ENCODE results near the gene ARHGEF18.
"Not testable (repeated sequence)": the region's sequence is repeated elsewhere in the genome, so short reads cannot be mapped to it uniquely, and the experiment has no call there.

Gene ARHGEF18

DNA sequence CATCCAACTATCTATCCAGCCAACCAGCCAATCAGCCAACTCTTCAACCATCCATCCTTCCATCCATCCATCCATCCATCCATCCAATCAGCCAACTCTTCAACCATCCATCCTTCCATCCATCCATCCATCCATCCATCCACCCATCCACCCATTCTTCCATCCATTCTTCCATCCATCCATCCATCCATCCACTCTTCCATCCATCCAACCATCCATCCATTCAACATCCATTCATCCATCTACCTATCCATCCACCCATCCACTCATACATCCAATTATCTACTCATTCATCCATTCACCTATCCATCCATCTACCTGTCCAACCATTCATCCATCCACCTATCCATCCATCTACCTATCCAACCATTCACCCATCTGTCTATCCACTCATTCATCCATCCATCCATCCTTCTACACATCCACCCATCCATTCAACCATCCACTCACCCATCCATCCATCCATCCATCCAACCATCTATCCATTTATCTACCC, 9.4 kb downstream of the ARHGEF18 start:
- H3K4me1 ChIP-seq: no peaks in the 10 kb centered on the region
- peaks cover 0 to 10% of the 10 kb centered on the region in 2 donors for H3K27me3 ChIP-seq
- DNase-seq: no peak
- no peaks in the 10 kb centered on the region for H3K36me3 ChIP-seq
- no peaks in the 10 kb centered on the region for H3K9me3 ChIP-seq
- no peak overlapping the region for H3K27ac ChIP-seq
- TF ChIP-seq, protein P1, sequence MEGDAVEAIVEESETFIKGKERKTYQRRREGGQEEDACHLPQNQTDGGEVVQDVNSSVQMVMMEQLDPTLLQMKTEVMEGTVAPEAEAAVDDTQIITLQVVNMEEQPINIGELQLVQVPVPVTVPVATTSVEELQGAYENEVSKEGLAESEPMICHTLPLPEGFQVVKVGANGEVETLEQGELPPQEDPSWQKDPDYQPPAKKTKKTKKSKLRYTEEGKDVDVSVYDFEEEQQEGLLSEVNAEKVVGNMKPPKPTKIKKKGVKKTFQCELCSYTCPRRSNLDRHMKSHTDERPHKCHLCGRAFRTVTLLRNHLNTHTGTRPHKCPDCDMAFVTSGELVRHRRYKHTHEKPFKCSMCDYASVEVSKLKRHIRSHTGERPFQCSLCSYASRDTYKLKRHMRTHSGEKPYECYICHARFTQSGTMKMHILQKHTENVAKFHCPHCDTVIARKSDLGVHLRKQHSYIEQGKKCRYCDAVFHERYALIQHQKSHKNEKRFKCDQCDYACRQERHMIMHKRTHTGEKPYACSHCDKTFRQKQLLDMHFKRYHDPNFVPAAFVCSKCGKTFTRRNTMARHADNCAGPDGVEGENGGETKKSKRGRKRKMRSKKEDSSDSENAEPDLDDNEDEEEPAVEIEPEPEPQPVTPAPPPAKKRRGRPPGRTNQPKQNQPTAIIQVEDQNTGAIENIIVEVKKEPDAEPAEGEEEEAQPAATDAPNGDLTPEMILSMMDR (IDR thresholded peaks at IDR 0.05): no peak
- intact Hi-C loops (cut with DNase I; ENCODE audit: low total_unique reads): loop anchor here (10.0 kb wide), 1 partner anchor 317 kb away; the partner anchor contains the start of gene MCEMP1
- H3K4me3 ChIP-seq: no peak overlapping the region

DNA sequence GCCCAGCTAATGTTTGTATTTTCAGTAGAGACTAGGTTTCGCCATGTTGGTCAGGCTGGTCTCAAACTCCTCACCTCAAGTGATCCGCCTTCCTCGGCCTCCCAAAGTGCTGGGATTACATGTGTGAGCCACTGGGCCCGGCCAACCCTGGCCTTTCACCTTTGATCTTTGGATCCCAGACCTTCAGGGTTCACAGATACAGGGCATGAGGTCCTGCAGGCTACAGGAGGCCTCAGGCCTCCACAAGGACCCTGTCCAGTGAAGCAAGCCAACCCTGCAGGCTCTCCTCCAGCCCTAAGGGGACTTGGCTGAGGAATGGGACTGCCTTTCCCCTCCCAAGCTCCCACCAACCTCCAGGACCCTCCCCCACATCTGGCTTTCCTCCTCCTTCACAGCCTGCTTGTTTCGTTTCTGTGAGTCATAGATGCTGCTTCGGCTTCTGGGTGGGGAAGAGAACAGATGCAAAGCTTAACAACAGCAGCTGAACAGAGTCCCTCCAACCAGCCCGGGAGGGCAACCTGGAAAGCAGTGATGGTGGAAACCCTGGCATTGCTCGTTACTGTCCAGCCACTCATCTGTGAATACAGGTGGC, 11.8 kb downstream of the ARHGEF18 start:
- no peak overlapping the region for H3K27ac ChIP-seq
- TF ChIP-seq, protein P1 (IDR thresholded peaks at IDR 0.05): no peak
- H3K27me3 ChIP-seq: peaks cover 0 to 4% of the 10 kb centered on the region in 2 donors
- H3K4me3 ChIP-seq: no peak overlapping the region
- H3K4me1 ChIP-seq: no peaks in the 10 kb centered on the region
- no peak for DNase-seq
- H3K9me3 ChIP-seq: no peaks in the 10 kb centered on the region
- intact Hi-C loops (cut with DNase I; ENCODE audit: low total_unique reads): no loop called here
- no peaks in the 10 kb centered on the region for H3K36me3 ChIP-seq

DNA sequence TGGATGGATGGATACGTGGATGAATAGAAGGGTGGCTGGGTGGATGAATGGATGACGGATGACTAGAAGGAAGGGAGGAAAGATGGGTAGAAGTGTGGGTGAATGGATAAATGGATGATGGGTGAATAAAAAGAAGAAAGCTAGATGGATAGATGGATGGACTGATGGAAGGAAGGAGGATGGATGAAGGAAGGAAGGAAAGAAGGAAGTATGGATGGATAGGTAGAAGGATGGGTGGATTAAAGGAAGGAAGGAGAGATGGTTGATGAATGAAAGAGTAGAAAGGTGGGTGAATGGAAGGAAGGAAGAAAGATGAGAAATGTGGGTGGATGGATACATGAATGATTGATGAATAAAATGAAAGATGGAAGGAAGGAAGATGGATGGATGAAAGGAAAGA, 14.5 kb downstream of the ARHGEF18 start:
- intact Hi-C loops (cut with DNase I; ENCODE audit: low total_unique reads): no loop called here
- TF ChIP-seq, protein P1 (IDR thresholded peaks at IDR 0.05): no peak

DNA sequence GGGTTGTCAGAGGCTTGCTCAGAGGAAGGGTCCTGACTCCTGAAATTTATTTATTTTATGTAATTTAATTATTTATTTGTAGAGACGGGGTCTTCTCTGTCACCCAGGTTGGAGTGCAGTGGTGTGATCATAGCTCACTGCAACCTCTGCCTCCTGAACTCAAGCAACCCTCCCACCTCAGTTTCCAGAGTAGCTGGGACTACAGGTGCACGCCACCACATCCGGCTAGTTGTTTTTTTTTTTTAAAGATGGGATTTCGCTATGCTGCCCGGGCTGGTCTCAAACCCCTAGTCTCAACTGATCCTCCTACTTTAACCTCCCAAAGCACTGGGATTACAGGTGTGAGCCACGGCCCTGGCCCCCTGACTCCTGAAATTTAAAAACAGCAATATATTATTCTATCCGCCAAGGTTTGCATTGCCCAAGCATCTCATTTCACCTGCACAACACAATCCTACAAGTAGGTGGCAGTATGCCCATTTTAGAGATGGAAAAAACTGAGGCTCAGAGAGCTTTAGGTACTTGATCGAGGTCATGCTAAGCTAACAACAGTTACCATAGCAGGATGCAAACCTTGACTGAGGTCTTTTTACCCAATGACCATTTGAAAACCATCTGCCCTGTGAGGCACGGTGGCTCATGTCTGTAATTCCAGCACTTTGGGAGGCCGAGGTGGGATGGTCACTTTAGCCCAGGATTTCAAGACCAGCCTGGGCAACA, 18.1 kb downstream of the ARHGEF18 start:
- Histone ChIP-seq H3K36me3 (no peaks in the 10 kb centered on the region), H3K4me3 (no peak overlapping the region), H3K27ac (no peak overlapping the region), H3K4me1 (peaks cover 0 to 5% (median 0%) of the 10 kb centered on the region in 4 donors), H3K9me3 (no peaks in the 10 kb centered on the region), H3K27me3 (no peaks in the 10 kb centered on the region)
- no peak for DNase-seq
- TF ChIP-seq, protein P1 (IDR thresholded peaks at IDR 0.05): peak; percentile 11 to 23
- intact Hi-C loops (cut with DNase I; ENCODE audit: low total_unique reads): no loop called here

More for the DNA sequence above, 14.5 kb downstream of the ARHGEF18 start:
- Histone ChIP-seq H3K27me3 (no peaks in the 10 kb centered on the region), H3K4me3 (no peak overlapping the region), H3K4me1 (no peaks in the 10 kb centered on the region), H3K36me3 (no peaks in the 10 kb centered on the region), H3K9me3 (no peaks in the 10 kb centered on the region), H3K27ac (no peak overlapping the region)
- no peak for DNase-seq

DNA sequence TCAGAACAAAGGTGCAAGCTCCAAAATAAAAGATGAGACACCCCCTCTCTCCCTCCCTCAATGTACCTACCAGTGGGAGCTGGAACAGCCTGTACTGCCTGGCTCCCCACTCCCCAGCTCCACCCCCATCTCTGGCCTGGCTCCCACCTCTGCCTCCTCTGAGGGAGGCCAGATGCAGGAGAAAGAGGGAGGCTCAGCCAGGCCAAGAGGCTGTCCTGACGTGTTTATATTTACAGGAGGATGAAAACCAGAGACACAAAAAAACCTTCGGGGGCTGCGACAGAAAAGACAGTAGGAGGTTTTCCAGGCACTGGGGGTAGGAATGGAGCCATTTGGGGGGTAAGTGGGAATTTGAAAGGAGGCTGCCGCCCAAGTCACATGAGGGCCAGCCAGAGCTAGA, 19.7 kb downstream of the ARHGEF18 start:
- intact Hi-C loops (cut with DNase I; ENCODE audit: low total_unique reads): no loop called here
- DNase-seq: no peak
- H3K27ac ChIP-seq: no peak overlapping the region
- peaks cover 0 to 5% (median 0%) of the 10 kb centered on the region in 4 donors for H3K4me1 ChIP-seq
- TF ChIP-seq, protein P1 (IDR thresholded peaks at IDR 0.05): no peak
- no peaks in the 10 kb centered on the region for H3K27me3 ChIP-seq
- no peaks in the 10 kb centered on the region for H3K9me3 ChIP-seq
- no peak overlapping the region for H3K4me3 ChIP-seq
- no peaks in the 10 kb centered on the region for H3K36me3 ChIP-seq

DNA sequence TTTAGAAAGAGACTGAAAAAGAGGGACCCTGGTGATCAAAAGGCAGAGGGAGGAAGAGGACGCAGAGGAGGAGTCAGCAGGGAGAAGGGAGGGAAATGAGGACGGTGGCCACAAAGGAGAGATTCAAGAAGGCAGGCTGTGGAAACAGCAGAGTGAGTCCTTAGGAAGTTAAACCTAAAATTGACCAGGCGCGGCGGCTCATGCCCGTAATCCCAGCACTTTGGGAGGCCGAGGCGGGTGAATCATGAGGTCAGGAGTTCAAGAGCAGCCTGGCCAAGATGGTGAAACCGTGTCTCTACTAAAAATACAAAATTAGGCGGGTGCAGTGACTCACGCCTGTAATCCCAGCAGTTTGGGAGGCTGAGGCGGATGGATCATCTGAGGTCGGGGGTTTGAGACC, 20.1 kb downstream of the ARHGEF18 start:
- H3K4me3 ChIP-seq; H3K36me3 ChIP-seq; intact Hi-C loops (cut with DNase I; ENCODE audit: low total_unique reads); H3K27ac ChIP-seq; H3K27me3 ChIP-seq; H3K4me1 ChIP-seq; H3K9me3 ChIP-seq: not testable (repeated sequence)
- DNase-seq: peak; percentile 37 to 73
